ENCODE data around the gene PRF1. TPM values are rescaled to one million over a fixed set of nuclear protein-coding genes. Genes with fewer than 3 reads are reported as not detected.

Gene PRF1
- total RNA-seq, 1 donor from 2014 or later, result not detected

- H3K4me3 Mint-ChIP-seq (ENCODE audit: unreplicated experiment), result no peak overlapping the region
- H3K27ac Mint-ChIP-seq (ENCODE audit: unreplicated experiment), result no peak overlapping the region
- H3K4me1 Mint-ChIP-seq (ENCODE audit: low read depth), result peaks cover 3% of the 10 kb centered on the region
- no peak for DNase-seq (ENCODE audit: low spot score)
- H3K9me3 Mint-ChIP-seq (ENCODE audit: low read depth), result no peaks in the 10 kb centered on the region
- no peaks in the 10 kb centered on the region for H3K36me3 Mint-ChIP-seq (ENCODE audit: low read depth)
- no peak for TF ChIP-seq CTCF (IDR thresholded peaks at IDR 0.05)
- H3K27me3 Mint-ChIP-seq (ENCODE audit: low read depth), result peaks cover 24% of the 10 kb centered on the region
Measured at GRCh38 chr10:70592186-70592735, 10.3 kb downstream of the PRF1 start.

- no peak for TF ChIP-seq CTCF (IDR thresholded peaks at IDR 0.05)
- Mint-ChIP-seq H3K36me3 (ENCODE audit: low read depth) (no peaks in the 10 kb centered on the region), H3K9me3 (ENCODE audit: low read depth) (no peaks in the 10 kb centered on the region), H3K4me3 (ENCODE audit: unreplicated experiment) (no peak overlapping the region), H3K4me1 (ENCODE audit: low read depth) (peaks cover 5% of the 10 kb centered on the region), H3K27me3 (ENCODE audit: low read depth) (peaks cover 26% of the 10 kb centered on the region), H3K27ac (ENCODE audit: unreplicated experiment) (no peak overlapping the region)
- DNase-seq (ENCODE audit: low spot score), result no peak
Measured at GRCh38 chr10:70590655-70591416, 11.7 kb downstream of the PRF1 start.

- TF ChIP-seq CTCF (IDR thresholded peaks at IDR 0.05), result no peak
- peaks cover 13% of the 10 kb centered on the region for H3K4me1 Mint-ChIP-seq (ENCODE audit: low read depth)
- peaks cover 23% of the 10 kb centered on the region for H3K27me3 Mint-ChIP-seq (ENCODE audit: low read depth)
- no peaks in the 10 kb centered on the region for H3K36me3 Mint-ChIP-seq (ENCODE audit: low read depth)
- no peak overlapping the region for H3K4me3 Mint-ChIP-seq (ENCODE audit: unreplicated experiment)
- no peak overlapping the region for H3K27ac Mint-ChIP-seq (ENCODE audit: unreplicated experiment)
- DNase-seq (ENCODE audit: low spot score), result no peak
- H3K9me3 Mint-ChIP-seq (ENCODE audit: low read depth), result no peaks in the 10 kb centered on the region
Measured at GRCh38 chr10:70589762-70590654, 12.5 kb downstream of the PRF1 start.

GRCh38 chr10:70588859-70589570 is 13.5 kb downstream of the PRF1 start:
- no peak for DNase-seq (ENCODE audit: low spot score)
- no peaks in the 10 kb centered on the region for H3K36me3 Mint-ChIP-seq (ENCODE audit: low read depth)
- H3K27ac Mint-ChIP-seq (ENCODE audit: unreplicated experiment), result no peak overlapping the region
- no peak overlapping the region for H3K4me3 Mint-ChIP-seq (ENCODE audit: unreplicated experiment)
- peaks cover 19% of the 10 kb centered on the region for H3K27me3 Mint-ChIP-seq (ENCODE audit: low read depth)
- no peaks in the 10 kb centered on the region for H3K9me3 Mint-ChIP-seq (ENCODE audit: low read depth)
- H3K4me1 Mint-ChIP-seq (ENCODE audit: low read depth), result peaks cover 17% of the 10 kb centered on the region
- TF ChIP-seq CTCF (IDR thresholded peaks at IDR 0.05), result no peak

GRCh38 chr10:70588255-70588654 is 14.3 kb downstream of the PRF1 start:
- Mint-ChIP-seq H3K27ac (ENCODE audit: unreplicated experiment) (no peak overlapping the region), H3K27me3 (ENCODE audit: low read depth) (peaks cover 15% of the 10 kb centered on the region), H3K4me1 (ENCODE audit: low read depth) (peaks cover 20% of the 10 kb centered on the region), H3K9me3 (ENCODE audit: low read depth) (no peaks in the 10 kb centered on the region), H3K4me3 (ENCODE audit: unreplicated experiment) (no peak overlapping the region), H3K36me3 (ENCODE audit: low read depth) (no peaks in the 10 kb centered on the region)
- no peak for TF ChIP-seq CTCF (IDR thresholded peaks at IDR 0.05)
- DNase-seq (ENCODE audit: low spot score), result no peak

Measured in chondrocyte (in vitro differentiated cells).